Keratinocyte (primary cell): ENCODE results near the gene TGM1.

Experiments used
- EZH2 ChIP-seq: IDR thresholded peaks from one replicate; pipeline ENCODE4 v1.6.1; 2012; ENCODE audit warnings: inconsistent platforms, mild to moderate bottlenecking, low read length, moderate library complexity
- TF ChIP-seq, protein P1 (sequence below), 3 experiments: IDR thresholded peaks in 1 of 3; conservative IDR thresholded peaks in 1 of 3; optimal IDR thresholded peaks in 1 of 3; 2 replicates in 2 of 3; 3 replicates in 1 of 3; pipeline versions ENCODE3 to v1.5.1; 2011; ENCODE audit warnings: low read length in 3 of 3, mild to moderate bottlenecking in 3 of 3, moderate library complexity in 2 of 3, control low read depth in 1 of 3, inconsistent platforms in 1 of 3; ENCODE audit not compliant: insufficient read depth in 2 of 3; ENCODE audit errors: extremely low read depth in 1 of 3

DNA sequence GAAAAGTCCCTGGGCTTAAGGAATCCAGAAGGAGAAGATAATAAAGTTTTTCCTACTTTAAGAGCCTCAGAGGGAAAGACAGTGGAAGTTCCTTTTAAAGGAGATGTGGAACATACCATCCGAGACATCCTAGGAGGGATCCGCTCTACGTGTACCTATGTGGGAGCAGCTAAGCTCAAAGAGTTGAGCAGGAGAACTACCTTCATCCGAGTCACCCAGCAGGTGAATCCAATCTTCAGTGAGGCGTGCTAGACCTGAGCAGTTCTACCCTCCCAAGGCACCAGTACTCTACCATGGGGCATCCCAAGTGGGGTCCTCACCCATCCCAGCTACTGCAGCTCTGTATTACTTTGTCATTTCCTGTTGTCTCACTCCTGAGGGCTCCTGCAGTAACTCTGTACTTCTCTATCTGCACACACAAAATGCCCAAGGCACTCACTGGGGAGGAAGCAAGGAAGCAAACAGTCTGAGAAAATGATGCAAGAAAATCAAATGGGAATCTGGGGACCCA lies 24.4 kb downstream of the TGM1 start:
- TF ChIP-seq, protein P1, sequence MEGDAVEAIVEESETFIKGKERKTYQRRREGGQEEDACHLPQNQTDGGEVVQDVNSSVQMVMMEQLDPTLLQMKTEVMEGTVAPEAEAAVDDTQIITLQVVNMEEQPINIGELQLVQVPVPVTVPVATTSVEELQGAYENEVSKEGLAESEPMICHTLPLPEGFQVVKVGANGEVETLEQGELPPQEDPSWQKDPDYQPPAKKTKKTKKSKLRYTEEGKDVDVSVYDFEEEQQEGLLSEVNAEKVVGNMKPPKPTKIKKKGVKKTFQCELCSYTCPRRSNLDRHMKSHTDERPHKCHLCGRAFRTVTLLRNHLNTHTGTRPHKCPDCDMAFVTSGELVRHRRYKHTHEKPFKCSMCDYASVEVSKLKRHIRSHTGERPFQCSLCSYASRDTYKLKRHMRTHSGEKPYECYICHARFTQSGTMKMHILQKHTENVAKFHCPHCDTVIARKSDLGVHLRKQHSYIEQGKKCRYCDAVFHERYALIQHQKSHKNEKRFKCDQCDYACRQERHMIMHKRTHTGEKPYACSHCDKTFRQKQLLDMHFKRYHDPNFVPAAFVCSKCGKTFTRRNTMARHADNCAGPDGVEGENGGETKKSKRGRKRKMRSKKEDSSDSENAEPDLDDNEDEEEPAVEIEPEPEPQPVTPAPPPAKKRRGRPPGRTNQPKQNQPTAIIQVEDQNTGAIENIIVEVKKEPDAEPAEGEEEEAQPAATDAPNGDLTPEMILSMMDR (optimal IDR thresholded peaks at IDR 0.05 in 1 of 3, IDR thresholded peaks at IDR 0.05 in 1 of 3, conservative IDR thresholded peaks at IDR 0.05 in 1 of 3; ENCODE audit: extremely low read depth in 1 of 3, insufficient read depth in 2 of 3, low read length in 3 of 3), result no peak
- no peak for TF ChIP-seq EZH2
